B cell (primary cell): ENCODE data around the gene FAM114A2.
"Not testable (repeated sequence)": the region's sequence is repeated elsewhere in the genome, so short reads cannot be mapped to it uniquely, and the experiment has no call there.

Experiments
- CTCF ChIP-seq: fragments of 200-600 bp; IDR thresholded peaks from one replicate; pipeline ENCODE4 v1.8.0; 2022; ENCODE audit warnings: antibody characterized with exemption, mild to moderate bottlenecking
- EZH2 ChIP-seq: IDR thresholded peaks from 2 replicates; pipeline ENCODE4 v1.6.1; 2012; ENCODE audit warnings: borderline replicate concordance, low read depth, mild to moderate bottlenecking, moderate library complexity, low read length; ENCODE audit not compliant: insufficient read depth, poor library complexity, severe bottlenecking

GRCh38 chr5:154069854-154070253 lies 31.1 kb upstream of the FAM114A2 start:
- TF ChIP-seq CTCF, EZH2: not testable (repeated sequence)
